ENCODE data around the gene NT5DC3. TPM values are rescaled to one million over a fixed set of nuclear protein-coding genes. Genes with fewer than 3 reads are reported as not detected.
"Not testable (repeated sequence)": the region's sequence is repeated elsewhere in the genome, so short reads cannot be mapped to it uniquely, and the experiment has no call there.

NT5DC3 gene
- total RNA-seq, 2 donors from 2014 or later = 6.7 to 7.4 TPM

- Mint-ChIP-seq H3K4me1 (peaks cover 7% of the 10 kb centered on the region), H3K4me3 (no peak overlapping the region), H3K9me3 (no peaks in the 10 kb centered on the region), H3K36me3 (ENCODE audit: low read depth) (no peaks in the 10 kb centered on the region), H3K27me3 (no peaks in the 10 kb centered on the region), H3K27ac (no peak overlapping the region)
- no peak for ATAC-seq (replicated peaks)
Observed at GRCh38 chr12:103846415-103846814, 5.4 kb upstream of the NT5DC3 start.

- no peak for ATAC-seq (replicated peaks)
- Mint-ChIP-seq H3K4me1 (peaks cover 7% of the 10 kb centered on the region), H3K9me3 (no peaks in the 10 kb centered on the region), H3K27me3 (no peaks in the 10 kb centered on the region), H3K36me3 (ENCODE audit: low read depth) (no peaks in the 10 kb centered on the region), H3K27ac (no peak overlapping the region), H3K4me3 (no peak overlapping the region)
Observed at GRCh38 chr12:103844305-103844704, 3.3 kb upstream of the NT5DC3 start.

- peak overlapping the region; percentile 90 for H3K27ac Mint-ChIP-seq
- peaks cover 18% of the 10 kb centered on the region for H3K4me1 Mint-ChIP-seq
- no peaks in the 10 kb centered on the region for H3K9me3 Mint-ChIP-seq
- H3K36me3 Mint-ChIP-seq (ENCODE audit: low read depth) = peaks cover 5% of the 10 kb centered on the region
- H3K27me3 Mint-ChIP-seq = no peaks in the 10 kb centered on the region
- H3K4me3 Mint-ChIP-seq = peak overlapping the region; percentile 78
- ATAC-seq (replicated peaks) = peak; percentile 56
Observed at GRCh38 chr12:103841690-103842584, 903 bp upstream of the NT5DC3 start.

GRCh38 chr12:103840462-103840875, 565 bp downstream of the NT5DC3 start:
- H3K27me3 Mint-ChIP-seq = no peaks in the 10 kb centered on the region
- no peaks in the 10 kb centered on the region for H3K9me3 Mint-ChIP-seq
- H3K36me3 Mint-ChIP-seq (ENCODE audit: low read depth) = peaks cover 5% of the 10 kb centered on the region
- H3K27ac Mint-ChIP-seq = peak overlapping the region; percentile 16
- peaks cover 18% of the 10 kb centered on the region for H3K4me1 Mint-ChIP-seq
- peak overlapping the region; percentile 87 for H3K4me3 Mint-ChIP-seq
- peak; percentile 54 for ATAC-seq (replicated peaks)

GRCh38 chr12:103839609-103840461, 1.2 kb downstream of the NT5DC3 start:
- peak overlapping the region; percentile 16 for H3K27ac Mint-ChIP-seq
- H3K4me3 Mint-ChIP-seq = peak overlapping the region; percentile 87
- H3K36me3 Mint-ChIP-seq (ENCODE audit: low read depth) = peaks cover 5% of the 10 kb centered on the region
- H3K4me1 Mint-ChIP-seq = peaks cover 18% of the 10 kb centered on the region
- H3K27me3 Mint-ChIP-seq = no peaks in the 10 kb centered on the region
- ATAC-seq (replicated peaks) = no peak
- no peaks in the 10 kb centered on the region for H3K9me3 Mint-ChIP-seq

- no peak for ATAC-seq (replicated peaks)
- Mint-ChIP-seq H3K4me1 (peaks cover 18% of the 10 kb centered on the region), H3K4me3 (no peak overlapping the region), H3K9me3 (no peaks in the 10 kb centered on the region), H3K27me3 (no peaks in the 10 kb centered on the region), H3K36me3 (ENCODE audit: low read depth) (peaks cover 5% of the 10 kb centered on the region), H3K27ac (no peak overlapping the region)
Observed at GRCh38 chr12:103839103-103839502, 1.9 kb downstream of the NT5DC3 start.

- Mint-ChIP-seq H3K9me3 (no peaks in the 10 kb centered on the region), H3K4me3 (no peak overlapping the region), H3K27me3 (no peaks in the 10 kb centered on the region), H3K4me1 (peaks cover 18% of the 10 kb centered on the region), H3K27ac (no peak overlapping the region), H3K36me3 (ENCODE audit: low read depth) (peaks cover 5% of the 10 kb centered on the region)
- ATAC-seq (replicated peaks) = no peak
Observed at GRCh38 chr12:103838254-103838914, 2.6 kb downstream of the NT5DC3 start.

- Mint-ChIP-seq H3K4me3 (no peak overlapping the region), H3K9me3 (no peaks in the 10 kb centered on the region), H3K27me3 (no peaks in the 10 kb centered on the region), H3K27ac (no peak overlapping the region), H3K4me1 (peaks cover 11% of the 10 kb centered on the region), H3K36me3 (ENCODE audit: low read depth) (peaks cover 5% of the 10 kb centered on the region)
- no peak for ATAC-seq (replicated peaks)
Observed at GRCh38 chr12:103836345-103836744, 4.7 kb downstream of the NT5DC3 start.

GRCh38 chr12:103835747-103836335, 5.2 kb downstream of the NT5DC3 start:
- peaks cover 11% of the 10 kb centered on the region for H3K4me1 Mint-ChIP-seq
- H3K9me3 Mint-ChIP-seq; H3K4me3 Mint-ChIP-seq; ATAC-seq (replicated peaks); H3K36me3 Mint-ChIP-seq (ENCODE audit: low read depth); H3K27ac Mint-ChIP-seq; H3K27me3 Mint-ChIP-seq: not testable (repeated sequence)

- Mint-ChIP-seq H3K4me3 (no peak overlapping the region), H3K9me3 (no peaks in the 10 kb centered on the region), H3K27me3 (no peaks in the 10 kb centered on the region), H3K36me3 (ENCODE audit: low read depth) (peaks cover 5% of the 10 kb centered on the region), H3K27ac (no peak overlapping the region), H3K4me1 (peaks cover 11% of the 10 kb centered on the region)
- ATAC-seq (replicated peaks) = no peak
Observed at GRCh38 chr12:103834942-103835341, 6.1 kb downstream of the NT5DC3 start.

GRCh38 chr12:103833891-103834290, 7.1 kb downstream of the NT5DC3 start:
- ATAC-seq (replicated peaks) = no peak
- Mint-ChIP-seq H3K27me3 (no peaks in the 10 kb centered on the region), H3K27ac (no peak overlapping the region), H3K4me1 (peaks cover 7% of the 10 kb centered on the region), H3K4me3 (no peak overlapping the region), H3K36me3 (ENCODE audit: low read depth) (peaks cover 5% of the 10 kb centered on the region), H3K9me3 (no peaks in the 10 kb centered on the region)

GRCh38 chr12:103833095-103833775, 7.8 kb downstream of the NT5DC3 start:
- H3K9me3 Mint-ChIP-seq = no peaks in the 10 kb centered on the region
- ATAC-seq (replicated peaks) = no peak
- H3K27me3 Mint-ChIP-seq = no peaks in the 10 kb centered on the region
- peaks cover 5% of the 10 kb centered on the region for H3K36me3 Mint-ChIP-seq (ENCODE audit: low read depth)
- no peak overlapping the region for H3K27ac Mint-ChIP-seq
- H3K4me1 Mint-ChIP-seq = peaks cover under 1% of the 10 kb centered on the region
- H3K4me3 Mint-ChIP-seq = no peak overlapping the region

GRCh38 chr12:103832048-103832997, 8.7 kb downstream of the NT5DC3 start:
- H3K36me3 Mint-ChIP-seq (ENCODE audit: low read depth) = no peaks in the 10 kb centered on the region
- no peaks in the 10 kb centered on the region for H3K9me3 Mint-ChIP-seq
- no peaks in the 10 kb centered on the region for H3K27me3 Mint-ChIP-seq
- ATAC-seq (replicated peaks) = no peak
- H3K4me3 Mint-ChIP-seq = no peak overlapping the region
- no peaks in the 10 kb centered on the region for H3K4me1 Mint-ChIP-seq
- H3K27ac Mint-ChIP-seq = no peak overlapping the region
